Lung (tissue), 12 donors: Measurements from ENCODE around the gene NOXA1. TPM values are rescaled to one million over a fixed set of nuclear protein-coding genes. Genes with fewer than 3 reads are reported as not detected.
"Not testable (repeated sequence)": the region's sequence is repeated elsewhere in the genome, so short reads cannot be mapped to it uniquely, and the experiment has no call there.

Experiments used
- ATAC-seq: fragments of 200-7000 bp; cut with Tn5 transposase; one replicate; pipeline ENCODE4 v1.9.1; 2020; ENCODE audit warnings: moderate number of reproducible peaks; ENCODE audit not compliant: insufficient read depth, low FRiP score
- DNase-seq, 3 donors: peaks; one replicate each; pipeline ENCODE4 v3.0.0-alpha.2; 2013 to 2017
- H3K27ac ChIP-seq, 2 donors: one replicate each; pipeline ENCODE4 v1.5.1; 2013; ENCODE audit warnings: mild to moderate bottlenecking in 2 of 2, moderate library complexity in 2 of 2, control low read depth in 1 of 2, inconsistent platforms in 1 of 2, low read depth in 1 of 2, low read length in 1 of 2
- H3K27me3 ChIP-seq, 3 donors: one replicate each; pipeline ENCODE4 v1.5.1; 2013; ENCODE audit warnings: low read length in 2 of 3; ENCODE audit not compliant: control insufficient read depth in 3 of 3, insufficient read depth in 3 of 3
- H3K36me3 ChIP-seq, 4 donors: one replicate each; pipeline ENCODE4 v1.5.1; 2013; ENCODE audit warnings: low read length in 4 of 4, mild to moderate bottlenecking in 1 of 4, moderate library complexity in 1 of 4; ENCODE audit not compliant: control insufficient read depth in 4 of 4, insufficient read depth in 4 of 4
- H3K4me1 ChIP-seq, 5 donors: one replicate each; pipeline ENCODE4 v1.5.1; 2013; ENCODE audit warnings: low read length in 5 of 5, mild to moderate bottlenecking in 2 of 5, moderate library complexity in 1 of 5; ENCODE audit not compliant: control insufficient read depth in 5 of 5, insufficient read depth in 5 of 5
- H3K4me3 ChIP-seq: one replicate; pipeline ENCODE4 v1.5.1; 2013; ENCODE audit warnings: mild to moderate bottlenecking, control low read depth, moderate library complexity
- H3K9ac ChIP-seq, 2 donors: one replicate each; pipeline ENCODE4 v1.5.1; 2013; ENCODE audit warnings: low read length in 2 of 2, control low read depth in 1 of 2; ENCODE audit not compliant: insufficient read depth in 1 of 2
- H3K9me3 ChIP-seq, 4 donors: one replicate each; pipeline ENCODE4 v1.5.1; 2013; ENCODE audit warnings: low read length in 3 of 4, mild to moderate bottlenecking in 1 of 4, moderate library complexity in 1 of 4; ENCODE audit not compliant: control insufficient read depth in 4 of 4, insufficient read depth in 3 of 4
- WGBS, 2 donors: extraction: QIAGEN DNeasy Blood & Tissue Kit; methylation state at CpG; one replicate each; pipeline ENCODE4 v1.1.7; 2013; 5-methylcytosine and 5-hydroxymethylcytosine counted together
- polyA plus RNA-seq, 2 donors: library from polyadenylated mRNA; stranded (reverse); fragments of 200-250 nt; gene quantifications; one replicate each; pipeline ENCODE4 v1.2.1, GENCODE V29; 2013
- total RNA-seq, 2 donors: library from RNA; depleted of rRNA in 1 of 2; stranded (reverse); fragments of >200 nt in 1 of 2; gene quantifications; one replicate each; pipeline ENCODE4 v1.2.1, GENCODE V29; 2014 to 2021
- TF ChIP-seq, protein P1 (sequence below): IDR thresholded peaks from 2 replicates; pipeline ENCODE4 v1.5.1; 2012; ENCODE audit warnings: mild to moderate bottlenecking; ENCODE audit errors: control extremely low read depth, extremely low read depth
- donor health status: control.
- donor health status: control.
- donor health status: Bipolar disorder and iron deficiency.
- donor health status: healthy.
- donor health status: DM: yes; HTN: yes; CAD: no.

NOXA1 gene
- total and polyA plus RNA-seq, 4 donors, result 2.1 to 11.7 (median 6.6) TPM

DNA sequence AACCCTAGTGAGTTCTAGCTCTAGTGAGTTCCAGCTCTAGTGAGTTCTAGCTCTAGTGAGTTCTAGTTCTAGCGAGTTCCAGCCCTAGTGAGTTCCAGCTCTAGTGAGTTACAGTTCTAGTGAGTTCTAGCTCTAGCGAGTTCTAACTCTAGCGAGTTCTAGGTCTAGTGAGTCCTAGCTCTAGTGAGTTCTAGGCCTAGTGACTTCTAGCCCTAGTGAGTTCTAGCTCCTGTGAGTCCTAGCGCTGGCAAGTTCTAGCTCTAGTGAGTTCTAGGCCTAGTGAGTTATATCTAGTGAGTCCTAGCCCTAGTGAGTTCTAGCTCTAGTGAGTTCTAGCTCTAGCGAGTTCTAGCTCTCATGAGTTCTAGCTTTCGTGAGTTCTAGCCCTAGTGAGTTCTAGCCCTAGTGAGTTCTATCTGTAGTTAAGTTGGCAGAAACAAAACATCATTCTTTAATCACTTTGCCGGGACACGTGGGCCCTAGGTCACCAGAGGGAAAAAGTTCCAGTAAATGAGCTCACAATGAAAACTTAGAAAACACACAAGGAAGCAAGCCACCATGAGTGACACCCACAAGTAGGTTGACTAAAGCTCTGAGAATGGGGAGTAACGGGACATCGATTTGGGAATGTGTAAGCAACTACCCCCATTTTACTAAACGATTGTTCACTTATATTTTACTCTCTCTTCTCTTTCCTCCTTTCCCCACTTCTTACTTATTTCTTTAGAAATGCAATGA, 47.7 kb upstream of the NOXA1 start:
- WGBS, 2 donors, result 97 to 99% methylated on average over 11 of the region's 11 CpGs
- DNase-seq, result no peak
- H3K9me3 ChIP-seq, result no peaks in the 10 kb centered on the region
- peaks cover 0 to 18% (median 0%) of the 10 kb centered on the region in 4 donors for H3K36me3 ChIP-seq
- TF ChIP-seq, protein P1, sequence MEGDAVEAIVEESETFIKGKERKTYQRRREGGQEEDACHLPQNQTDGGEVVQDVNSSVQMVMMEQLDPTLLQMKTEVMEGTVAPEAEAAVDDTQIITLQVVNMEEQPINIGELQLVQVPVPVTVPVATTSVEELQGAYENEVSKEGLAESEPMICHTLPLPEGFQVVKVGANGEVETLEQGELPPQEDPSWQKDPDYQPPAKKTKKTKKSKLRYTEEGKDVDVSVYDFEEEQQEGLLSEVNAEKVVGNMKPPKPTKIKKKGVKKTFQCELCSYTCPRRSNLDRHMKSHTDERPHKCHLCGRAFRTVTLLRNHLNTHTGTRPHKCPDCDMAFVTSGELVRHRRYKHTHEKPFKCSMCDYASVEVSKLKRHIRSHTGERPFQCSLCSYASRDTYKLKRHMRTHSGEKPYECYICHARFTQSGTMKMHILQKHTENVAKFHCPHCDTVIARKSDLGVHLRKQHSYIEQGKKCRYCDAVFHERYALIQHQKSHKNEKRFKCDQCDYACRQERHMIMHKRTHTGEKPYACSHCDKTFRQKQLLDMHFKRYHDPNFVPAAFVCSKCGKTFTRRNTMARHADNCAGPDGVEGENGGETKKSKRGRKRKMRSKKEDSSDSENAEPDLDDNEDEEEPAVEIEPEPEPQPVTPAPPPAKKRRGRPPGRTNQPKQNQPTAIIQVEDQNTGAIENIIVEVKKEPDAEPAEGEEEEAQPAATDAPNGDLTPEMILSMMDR, result no peak
- no peak for ATAC-seq
- H3K4me1 ChIP-seq, result peaks cover 0 to 3% (median 0%) of the 10 kb centered on the region in 5 donors
- no peaks in the 10 kb centered on the region for H3K27me3 ChIP-seq
- no peak overlapping the region for H3K27ac ChIP-seq
- H3K4me3 ChIP-seq, result no peak overlapping the region
- no peak overlapping the region for H3K9ac ChIP-seq

DNA sequence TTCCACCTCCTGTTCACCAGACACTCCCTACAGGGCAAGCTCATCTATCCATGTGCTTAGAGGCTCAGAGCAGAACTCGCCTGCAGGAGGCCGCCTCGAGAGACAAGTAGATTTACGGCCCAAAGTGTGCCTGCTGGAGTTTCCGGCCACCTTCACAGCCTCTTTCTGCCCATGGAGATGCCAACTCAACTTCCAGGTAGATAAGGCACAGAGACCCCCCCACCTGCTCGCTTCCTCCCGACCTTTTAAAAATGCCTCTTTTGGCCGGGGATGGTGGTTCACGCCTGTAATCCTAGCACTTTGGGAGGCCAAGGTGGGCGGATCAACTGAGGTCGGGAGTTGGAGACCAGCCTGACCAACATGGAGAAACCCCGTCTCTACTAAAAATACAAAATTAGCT, 46.8 kb upstream of the NOXA1 start:
- TF ChIP-seq, protein P1, result no peak

DNA sequence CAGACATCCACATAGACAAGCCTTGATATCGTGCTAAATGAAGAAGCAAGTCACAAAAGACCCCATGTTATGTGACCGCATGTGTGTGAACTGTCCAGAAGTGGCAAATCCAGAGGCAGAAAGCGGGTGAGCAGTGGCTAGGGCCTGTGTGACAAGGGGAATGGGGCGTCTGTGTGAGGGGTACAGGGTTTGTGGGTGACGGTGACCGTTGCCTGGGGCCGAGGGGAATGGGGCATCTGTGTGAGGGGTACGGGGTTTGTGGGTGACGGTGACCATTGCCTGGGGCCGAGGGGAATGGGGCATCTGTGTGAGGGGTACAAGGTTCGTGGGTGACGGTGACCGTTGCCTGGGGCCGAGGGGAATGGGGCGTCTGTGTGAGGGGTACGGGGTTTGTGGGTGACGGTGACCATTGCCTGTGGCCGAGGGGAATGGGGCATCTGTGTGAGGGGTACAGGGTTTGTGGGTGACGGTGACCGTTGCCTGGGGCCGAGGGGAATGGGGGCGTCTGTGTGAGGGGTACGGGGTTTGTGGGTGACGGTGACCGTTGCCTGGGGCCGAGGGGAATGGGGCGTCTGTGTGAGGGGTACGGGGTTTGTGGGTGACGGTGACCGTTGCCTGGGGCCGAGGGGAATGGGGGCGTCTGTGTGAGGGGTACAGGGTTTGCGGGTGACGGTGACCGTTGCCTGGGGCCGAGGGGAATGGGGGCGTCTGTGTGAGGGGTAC, 44.3 kb upstream of the NOXA1 start:
- WGBS, 2 donors, result 89 to 95% methylated on average over 34 to 37 of the region's 37 CpGs
- not testable (repeated sequence) for H3K9ac ChIP-seq, H3K36me3 ChIP-seq, H3K9me3 ChIP-seq, H3K4me1 ChIP-seq, H3K27ac ChIP-seq, H3K27me3 ChIP-seq, DNase-seq, H3K4me3 ChIP-seq, ATAC-seq

More for the DNA sequence above, 46.8 kb upstream of the NOXA1 start:
- WGBS, 2 donors, result 93 to 97% methylated on average over 12 of the region's 12 CpGs
- H3K9me3 ChIP-seq, result no peaks in the 10 kb centered on the region
- no peak overlapping the region for H3K4me3 ChIP-seq
- H3K4me1 ChIP-seq, result no peaks in the 10 kb centered on the region
- ATAC-seq, result no peak
- no peaks in the 10 kb centered on the region for H3K27me3 ChIP-seq
- peaks cover 0 to 14% (median 0%) of the 10 kb centered on the region in 4 donors for H3K36me3 ChIP-seq
- no peak overlapping the region for H3K27ac ChIP-seq
- no peak overlapping the region for H3K9ac ChIP-seq
- no peak for DNase-seq

DNA sequence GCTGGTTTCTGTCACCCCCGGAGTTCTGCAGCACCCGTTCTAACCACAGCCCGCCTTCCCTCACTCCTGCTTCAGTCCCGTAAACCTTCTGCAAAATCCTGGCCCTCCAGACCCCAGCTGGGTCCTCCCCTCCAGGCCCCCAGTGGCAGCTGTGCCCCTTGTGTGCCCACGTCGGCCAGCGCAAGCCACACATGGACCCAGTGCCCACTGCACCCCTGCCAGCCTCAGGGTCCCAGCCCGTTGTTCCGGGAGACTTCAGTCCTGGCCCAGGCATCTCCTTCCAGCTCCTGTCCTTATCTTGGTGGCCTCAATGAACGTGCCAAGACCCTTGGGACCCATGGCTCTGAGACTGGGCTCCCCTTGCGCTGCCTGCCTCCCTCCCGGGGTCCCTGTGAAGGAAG, 43.4 kb upstream of the NOXA1 start:
- 95 to 97% methylated on average over 12 of the region's 12 CpGs for WGBS, 2 donors
- no peaks in the 10 kb centered on the region for H3K9me3 ChIP-seq

More for the DNA sequence above, 43.4 kb upstream of the NOXA1 start:
- Histone ChIP-seq H3K36me3 (peaks cover 0 to 9% (median 0%) of the 10 kb centered on the region in 4 donors), H3K4me1 (peaks cover 0 to 6% (median 0%) of the 10 kb centered on the region in 5 donors), H3K9ac (no peak overlapping the region), H3K27ac (no peak overlapping the region), H3K27me3 (no peaks in the 10 kb centered on the region), H3K4me3 (no peak overlapping the region)
- no peak for DNase-seq
- TF ChIP-seq, protein P1, result no peak
- no peak for ATAC-seq
